ENCODE measurements around the gene HTR2B. TPM values are rescaled to one million over a fixed set of nuclear protein-coding genes. Genes with fewer than 3 reads are reported as not detected.
"Not testable (repeated sequence)": the region's sequence is repeated elsewhere in the genome, so short reads cannot be mapped to it uniquely, and the experiment has no call there.

Gene HTR2B
- total RNA-seq, 2 donors from 2014 or later: 0.50 to 6.9 TPM

GRCh38 chr2:231102772-231103171 is 22.1 kb downstream of the HTR2B start:
- ATAC-seq (no peak), DNase-seq (no peak)
- intact Hi-C loops (cut with DNase I): loop anchor here (5.0 to 10.0 kb wide), 3 partner anchors 92 to 352 kb away; partner anchors contain the start of gene ARMC9 (in 1 of the 2)

GRCh38 chr2:231100990-231101389 is 23.9 kb downstream of the HTR2B start:
- DNase-seq (no peak), ATAC-seq (no peak)
- intact Hi-C loops (cut with DNase I): loop anchor here (5.0 to 10.0 kb wide), 3 partner anchors 94 to 354 kb away; partner anchors contain the start of gene ARMC9 (in 1 of the 2)

- DNase-seq, ATAC-seq: not testable (repeated sequence)
- intact Hi-C loops (cut with DNase I): loop anchor here (5.0 to 10.0 kb wide), 3 partner anchors 94 to 354 kb away; partner anchors contain the start of gene ARMC9 (in 1 of the 2)
These were observed 24.5 kb downstream of the HTR2B start for GRCh38 chr2:231100321-231100720.

GRCh38 chr2:231099918-231100317 is 24.9 kb downstream of the HTR2B start:
- DNase-seq (no peak), ATAC-seq (no peak)
- intact Hi-C loops (cut with DNase I): loop anchor here (5.0 to 10.0 kb wide), 3 partner anchors 95 to 355 kb away; partner anchors contain the start of gene ARMC9 (in 1 of the 2)

GRCh38 chr2:231094736-231095346 is 30.0 kb downstream of the HTR2B start:
- ATAC-seq: no peak
- intact Hi-C loops (cut with DNase I): no loop called here

GRCh38 chr2:231093933-231094332 is 30.9 kb downstream of the HTR2B start:
- intact Hi-C loops (cut with DNase I): no loop called here
- no peak for DNase-seq
- ATAC-seq: no peak

More at GRCh38 chr2:231094736-231095346, 30.0 kb downstream of the HTR2B start:
- DNase-seq: no peak

- intact Hi-C loops (cut with DNase I): no loop called here
- DNase-seq (no peak), ATAC-seq (no peak)
These were observed 36.1 kb downstream of the HTR2B start for GRCh38 chr2:231088754-231089153.

GRCh38 chr2:231084565-231084964 is 40.3 kb downstream of the HTR2B start:
- no peak for DNase-seq
- no peak for ATAC-seq
- intact Hi-C loops (cut with DNase I): no loop called here

- DNase-seq (no peak), ATAC-seq (peak in 1 of 2 donors; percentile 26)
- intact Hi-C loops (cut with DNase I): no loop called here
These were observed 55.3 kb downstream of the HTR2B start for GRCh38 chr2:231069379-231070054.

- no peak for DNase-seq
- ATAC-seq: no peak
- intact Hi-C loops (cut with DNase I): no loop called here
These were observed 56.2 kb downstream of the HTR2B start for GRCh38 chr2:231068525-231069222.

- ATAC-seq; DNase-seq; intact Hi-C loops (cut with DNase I): not testable (repeated sequence)
These were observed 57.3 kb downstream of the HTR2B start for GRCh38 chr2:231067531-231067930.

- intact Hi-C loops (cut with DNase I): no loop called here
- ATAC-seq (no peak), DNase-seq (no peak)
These were observed 58.9 kb downstream of the HTR2B start for GRCh38 chr2:231065966-231066365.

- no peak for DNase-seq
- intact Hi-C loops (cut with DNase I): no loop called here
- ATAC-seq: no peak
These were observed 61.5 kb downstream of the HTR2B start for GRCh38 chr2:231063347-231063746.

GRCh38 chr2:231062776-231063175 is 62.1 kb downstream of the HTR2B start:
- intact Hi-C loops (cut with DNase I): no loop called here
- no peak for DNase-seq
- ATAC-seq: no peak

GRCh38 chr2:231059756-231060155 is 65.1 kb downstream of the HTR2B start:
- ATAC-seq (no peak), DNase-seq (no peak)
- intact Hi-C loops (cut with DNase I): no loop called here

GRCh38 chr2:231058761-231059550 is 65.9 kb downstream of the HTR2B start:
- no peak for ATAC-seq
- intact Hi-C loops (cut with DNase I): no loop called here
- DNase-seq: no peak
